GM18907 (cell line): ENCODE results near the gene GPR146.
A peak's percentile ranks its signal among the peaks of the same experiment; 100 is the strongest.
"Not testable (repeated sequence)": the region's sequence is repeated elsewhere in the genome, so short reads cannot be mapped to it uniquely, and the experiment has no call there.

Experiments used
- ATAC-seq: cut with Tn5 transposase; IDR thresholded peaks from one replicate; pipeline ENCODE4 v1.9.1; 2021; ENCODE audit warnings: mild to moderate bottlenecking, moderate library complexity; ENCODE audit not compliant: unreplicated experiment

Gene GPR146

DNA sequence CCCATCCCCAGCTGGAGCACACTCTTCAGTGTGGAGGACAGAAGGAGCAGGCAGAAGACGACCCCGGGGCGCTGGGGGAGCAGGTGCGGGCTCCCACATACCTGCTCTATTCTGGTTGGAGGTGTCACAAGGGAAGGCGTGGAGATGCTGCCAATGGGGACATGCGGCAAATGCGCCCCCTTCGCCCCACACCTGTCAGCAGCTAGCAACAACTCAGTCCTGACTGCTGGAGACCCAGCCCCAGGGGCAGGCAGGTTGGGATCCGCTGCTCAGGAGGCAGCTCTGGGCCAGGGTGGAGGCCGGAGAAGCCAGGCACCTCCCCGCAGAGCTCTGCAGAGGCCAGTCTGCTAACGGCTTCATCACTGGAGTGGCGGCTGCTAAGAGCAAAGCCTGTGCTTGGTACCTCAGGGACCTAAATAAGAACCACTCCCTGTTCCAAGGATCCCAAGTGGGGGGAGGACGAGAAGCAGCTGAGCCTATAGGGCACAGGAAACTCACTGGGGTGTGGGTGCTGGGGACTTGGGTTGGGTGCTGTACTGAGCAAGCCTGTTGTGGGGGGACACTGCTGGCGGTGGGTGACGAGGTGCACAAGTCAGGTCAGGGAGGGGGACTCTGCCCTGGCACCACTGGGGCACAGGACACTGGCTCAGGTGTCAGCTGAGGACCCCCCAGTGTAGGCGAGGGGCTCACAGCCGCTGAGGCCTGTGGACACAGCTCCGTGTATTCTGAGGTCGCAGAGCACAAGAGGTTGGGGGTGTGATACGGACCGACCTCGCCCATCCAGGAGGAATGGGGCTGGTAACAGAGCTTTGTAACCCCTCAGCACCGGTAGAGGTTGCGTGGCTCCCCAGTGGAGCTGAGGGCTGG is 19.2 kb upstream of the GPR146 start:
- no peak for ATAC-seq

DNA sequence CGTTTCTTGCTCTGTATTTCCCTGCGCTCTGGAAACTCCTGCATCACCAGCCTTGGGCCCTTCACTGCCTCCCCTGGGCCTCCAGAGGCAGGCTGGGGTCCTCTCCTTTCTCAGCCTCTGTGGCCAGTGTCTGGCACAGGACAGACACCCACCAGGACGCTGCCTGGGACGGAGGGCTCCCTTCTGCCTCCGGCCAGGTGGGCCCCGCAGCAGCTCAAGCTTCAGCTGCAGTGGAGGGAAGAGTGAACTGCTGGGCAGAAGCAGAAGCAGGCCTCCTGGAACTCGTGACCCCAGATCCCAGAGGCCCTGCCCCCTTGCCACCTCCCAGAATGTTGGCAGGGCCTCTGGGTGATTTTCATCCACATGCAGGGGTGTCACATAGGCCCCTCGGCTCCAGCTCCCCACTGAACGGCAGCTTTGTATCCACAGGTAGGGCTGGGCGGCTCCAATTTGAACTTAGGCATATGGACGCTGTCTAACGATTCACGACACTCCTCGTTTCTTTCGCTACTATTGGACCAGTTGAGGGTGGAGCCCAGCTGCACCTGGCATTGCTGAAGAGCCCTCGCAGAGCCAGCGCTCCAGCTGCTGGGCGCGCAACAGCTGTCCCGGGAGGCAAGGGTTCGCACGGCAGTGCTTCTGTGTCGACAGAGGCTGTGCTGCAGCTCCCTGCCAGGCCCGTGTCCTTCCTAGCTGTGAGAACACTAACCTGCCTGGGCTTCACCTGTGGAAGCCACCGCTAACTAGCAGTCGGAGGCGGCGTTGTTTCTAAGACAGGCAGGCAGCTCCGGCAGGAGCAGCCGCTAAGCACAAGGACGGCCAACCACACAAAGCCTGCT is 18.4 kb upstream of the GPR146 start:
- no peak for ATAC-seq

DNA sequence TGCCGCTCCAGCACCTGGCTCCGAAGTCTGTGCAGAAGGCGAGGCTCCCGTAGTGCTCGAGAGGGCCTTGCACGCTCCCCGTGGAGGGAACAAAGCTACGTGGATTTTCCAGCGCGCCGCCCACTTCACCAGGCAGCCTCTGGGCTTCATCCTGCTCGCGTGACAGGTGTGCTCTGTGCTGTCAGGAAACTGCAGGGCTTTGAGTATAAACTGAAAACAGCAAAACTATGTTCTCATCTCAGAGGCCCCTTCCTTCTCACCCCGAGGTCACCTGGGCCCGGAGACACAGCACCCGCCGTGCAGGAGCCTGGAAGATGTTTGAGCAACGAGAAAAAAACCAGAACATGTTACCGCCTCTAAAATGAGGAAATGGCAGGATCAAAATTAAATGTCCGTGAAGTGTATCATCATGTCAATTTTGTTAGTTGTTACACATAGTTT is 17.6 kb upstream of the GPR146 start:
- ATAC-seq, result no peak

DNA sequence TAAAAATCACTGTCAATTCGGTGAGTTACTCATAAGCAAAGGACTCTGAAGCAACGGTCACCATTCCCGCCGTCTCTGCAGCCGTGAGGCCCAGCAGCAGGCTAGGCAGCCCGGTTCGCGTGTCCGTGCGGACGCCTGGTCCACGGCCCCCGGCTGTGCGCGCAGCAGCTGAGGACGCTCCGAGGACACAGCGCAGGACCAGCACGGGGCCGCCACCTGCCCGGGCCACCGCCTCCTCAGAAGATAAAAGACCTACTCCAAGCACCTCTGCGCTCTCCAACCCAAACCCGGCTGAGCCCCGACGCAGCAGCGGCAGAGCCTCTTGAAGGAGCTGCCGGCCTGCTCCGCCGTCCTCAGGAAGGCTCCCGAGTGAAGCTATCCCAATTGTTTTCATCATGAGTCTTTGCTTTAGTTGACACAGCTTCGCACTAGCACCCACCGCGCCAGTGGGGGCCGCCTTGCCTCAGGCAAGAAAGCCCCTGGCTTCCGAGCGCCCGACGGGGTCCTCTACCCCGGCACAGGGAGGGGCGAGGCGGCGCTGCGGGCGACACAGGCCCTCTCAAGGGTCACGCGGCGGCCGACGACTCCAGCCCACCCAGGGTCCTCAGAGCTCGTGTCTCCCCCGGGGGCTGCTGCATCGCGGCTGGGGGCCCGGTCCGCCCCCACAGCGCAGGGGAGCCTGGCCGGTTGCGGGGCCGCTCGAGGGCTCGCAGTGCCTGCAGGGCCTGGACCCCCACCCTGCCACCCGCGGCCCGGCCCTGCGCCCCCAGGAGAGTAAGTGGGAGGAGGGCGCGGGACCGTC is 16.9 kb upstream of the GPR146 start:
- peak; percentile 2 for ATAC-seq

DNA sequence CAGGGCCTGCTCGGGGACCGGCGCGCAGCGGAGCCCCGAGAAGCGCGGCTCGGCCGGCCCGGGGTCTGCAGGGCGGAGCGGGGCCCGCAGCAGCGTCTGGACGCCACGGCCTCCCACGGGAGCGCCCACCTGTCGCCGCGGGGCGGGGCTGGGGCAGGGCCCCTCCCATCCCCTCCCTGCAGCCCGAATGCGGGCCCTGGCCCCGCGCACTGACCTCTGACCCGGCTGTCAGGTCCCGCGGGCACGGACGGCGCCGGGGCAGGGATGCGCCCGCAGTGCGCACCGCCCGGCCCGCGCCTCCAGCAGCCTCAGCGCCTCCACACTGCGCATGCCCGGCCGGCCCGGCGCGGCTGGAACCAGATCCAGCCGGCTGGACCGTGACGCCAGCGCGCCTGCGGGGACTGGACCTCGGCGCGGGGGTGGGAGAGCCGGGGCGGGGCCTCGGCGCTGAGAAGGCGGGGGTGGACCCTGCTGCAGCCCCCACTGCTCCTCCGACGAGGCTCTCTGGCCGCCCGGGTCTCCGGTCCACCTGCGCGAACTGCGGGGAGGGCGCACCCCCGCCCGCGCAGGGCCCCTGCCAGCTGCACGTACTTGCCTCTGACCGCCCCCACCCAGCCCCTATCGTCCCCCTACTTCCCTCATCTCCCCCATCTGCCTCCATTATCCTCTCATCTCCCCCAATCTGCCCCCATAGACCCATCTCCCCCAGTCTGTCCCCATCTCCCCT is 16.1 kb upstream of the GPR146 start:
- ATAC-seq, result peak; percentile 50

DNA sequence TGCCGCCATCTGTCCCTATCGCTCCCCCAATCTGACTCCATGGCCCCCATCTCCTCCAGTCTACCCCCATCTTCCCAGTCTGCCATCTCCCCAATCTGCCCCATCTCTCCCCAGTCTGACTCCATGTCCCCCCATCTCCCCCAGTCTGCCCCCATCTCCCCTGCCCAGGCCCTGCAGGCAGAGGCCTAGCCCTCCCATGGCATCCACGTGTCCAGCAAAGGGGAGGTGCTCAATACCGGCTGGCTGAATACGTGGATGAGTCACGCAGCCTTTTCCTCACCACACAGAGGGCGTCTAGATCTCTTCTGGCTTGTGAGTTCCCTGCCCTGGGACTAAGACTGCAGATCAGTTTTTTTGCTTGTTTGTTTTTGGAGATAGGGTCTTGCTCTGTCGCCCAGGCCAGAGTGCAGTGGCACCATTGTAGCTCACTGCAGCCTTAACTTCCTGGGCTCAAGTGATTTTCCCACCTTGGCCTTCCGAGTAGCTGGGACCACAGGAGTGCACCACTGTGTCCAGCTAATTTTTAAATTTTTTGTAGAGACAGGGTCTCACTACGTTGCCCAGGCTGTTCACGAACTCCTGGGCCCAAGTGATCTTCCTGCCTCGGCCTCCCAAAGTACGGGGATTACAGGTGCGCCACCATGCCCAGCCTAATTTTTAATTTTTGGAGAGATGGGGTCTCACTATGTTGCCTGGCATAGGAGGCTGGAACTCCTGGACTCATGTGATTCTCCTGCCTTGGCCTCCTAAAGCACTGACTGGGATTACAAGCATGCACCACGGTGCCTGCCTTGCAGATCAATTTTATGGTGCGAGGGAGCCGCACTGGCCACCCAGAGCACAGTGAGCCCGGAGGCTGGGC is 15.3 kb upstream of the GPR146 start:
- ATAC-seq, result peak; percentile 23

DNA sequence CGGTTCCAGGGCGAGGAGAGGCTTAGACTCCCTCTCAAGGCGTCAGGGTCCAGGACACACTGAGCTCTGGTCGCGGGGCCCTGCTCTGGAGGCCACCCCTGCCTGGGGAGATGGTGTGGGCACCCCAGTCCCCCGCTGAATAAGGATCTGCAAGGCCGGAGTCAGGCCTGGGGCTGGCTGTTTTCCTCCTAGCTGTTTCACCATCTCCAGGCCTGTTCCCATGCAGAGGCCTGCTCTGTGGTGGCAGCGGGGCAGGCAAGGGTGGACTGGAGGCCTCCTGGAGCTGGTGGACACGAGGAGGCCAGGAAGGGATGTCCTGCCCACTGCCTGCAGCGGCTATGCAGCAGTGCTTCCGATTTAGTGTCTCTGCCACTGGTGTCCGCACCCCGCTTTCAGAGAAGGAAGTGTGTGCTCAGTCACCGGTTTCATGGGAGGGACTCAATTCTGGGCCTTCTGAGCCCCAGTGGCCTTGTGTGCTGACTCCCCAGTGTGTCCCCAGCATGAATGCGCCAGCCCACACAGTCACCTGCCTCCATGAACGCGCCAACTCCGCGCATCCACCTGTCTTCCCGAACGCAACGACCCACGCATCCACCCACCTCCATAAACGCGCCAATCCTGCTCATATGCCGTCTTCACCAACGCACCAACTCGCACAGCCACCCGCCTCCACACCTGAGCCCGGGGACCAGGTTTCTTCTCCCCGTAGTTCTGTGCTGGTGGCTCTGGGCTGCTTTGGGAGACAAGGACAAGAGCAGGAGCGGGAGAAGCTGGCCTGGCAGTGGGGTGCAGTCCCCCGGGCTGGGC is 14.5 kb upstream of the GPR146 start:
- ATAC-seq, result no peak

DNA sequence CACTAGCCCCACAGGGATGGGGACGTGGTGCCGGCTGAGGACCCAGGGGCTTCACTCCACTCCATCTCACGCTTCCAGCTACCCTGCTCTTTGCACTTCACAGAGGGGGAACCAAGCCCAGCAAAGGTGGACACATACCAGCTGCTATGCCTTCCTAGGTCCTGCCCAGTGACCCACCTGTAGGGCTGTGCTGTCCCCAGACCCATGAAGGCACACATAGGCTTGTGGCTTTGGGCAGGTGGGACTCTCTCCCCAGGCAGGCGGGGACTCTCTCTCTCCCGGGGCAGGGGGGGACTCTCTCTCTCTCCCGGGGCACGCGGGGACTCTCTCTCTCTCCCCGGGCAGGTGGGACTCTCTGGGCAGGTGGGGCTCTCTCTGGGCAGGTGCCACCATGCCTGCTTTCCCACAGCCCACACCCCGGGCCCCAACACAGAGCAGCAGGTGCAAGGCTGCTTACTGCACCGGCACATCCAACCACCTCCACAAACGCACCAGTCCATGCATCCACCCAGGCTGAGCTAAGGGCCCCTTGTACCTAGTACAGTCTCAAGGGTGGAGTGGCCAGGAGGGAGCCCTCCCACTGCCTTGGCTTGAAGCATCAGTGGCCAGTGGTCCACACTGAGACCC is 13.8 kb upstream of the GPR146 start:
- no peak for ATAC-seq

DNA sequence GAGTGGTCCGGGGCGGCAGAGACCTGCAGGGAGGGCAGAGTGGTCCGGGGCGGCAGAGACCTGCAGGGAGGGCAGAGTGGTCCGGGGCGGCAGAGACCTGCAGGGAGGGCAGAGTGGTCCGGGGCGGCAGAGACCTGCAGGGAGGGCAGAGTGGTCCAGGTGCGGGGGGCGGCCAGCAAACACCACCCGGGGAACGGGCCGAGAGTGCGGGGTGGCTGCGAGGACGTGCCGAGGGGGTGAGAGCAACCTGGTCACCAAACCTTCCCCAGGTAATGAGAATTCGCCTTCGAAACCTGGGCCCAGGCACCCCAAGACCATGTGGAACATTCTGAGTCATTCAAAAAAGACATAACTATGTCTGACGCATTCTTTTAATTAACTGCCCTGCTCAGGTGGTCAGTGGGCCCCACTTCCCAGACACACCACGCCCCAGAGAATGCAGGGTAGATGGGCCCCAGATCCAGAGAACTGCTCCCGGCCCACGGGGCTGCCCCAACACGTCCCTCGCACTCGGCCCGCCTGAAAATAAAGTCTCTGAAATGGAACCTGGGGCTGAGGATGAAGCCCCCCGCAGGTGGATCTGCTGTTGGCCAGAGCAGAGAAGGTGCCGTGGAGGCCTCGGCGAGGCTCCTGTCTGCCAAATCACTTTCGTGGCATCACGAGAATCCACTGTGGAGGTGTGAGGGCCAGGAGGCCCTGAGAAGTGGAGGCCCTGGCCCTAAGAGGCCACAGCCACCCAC is 12.5 kb upstream of the GPR146 start:
- ATAC-seq, result no peak

DNA sequence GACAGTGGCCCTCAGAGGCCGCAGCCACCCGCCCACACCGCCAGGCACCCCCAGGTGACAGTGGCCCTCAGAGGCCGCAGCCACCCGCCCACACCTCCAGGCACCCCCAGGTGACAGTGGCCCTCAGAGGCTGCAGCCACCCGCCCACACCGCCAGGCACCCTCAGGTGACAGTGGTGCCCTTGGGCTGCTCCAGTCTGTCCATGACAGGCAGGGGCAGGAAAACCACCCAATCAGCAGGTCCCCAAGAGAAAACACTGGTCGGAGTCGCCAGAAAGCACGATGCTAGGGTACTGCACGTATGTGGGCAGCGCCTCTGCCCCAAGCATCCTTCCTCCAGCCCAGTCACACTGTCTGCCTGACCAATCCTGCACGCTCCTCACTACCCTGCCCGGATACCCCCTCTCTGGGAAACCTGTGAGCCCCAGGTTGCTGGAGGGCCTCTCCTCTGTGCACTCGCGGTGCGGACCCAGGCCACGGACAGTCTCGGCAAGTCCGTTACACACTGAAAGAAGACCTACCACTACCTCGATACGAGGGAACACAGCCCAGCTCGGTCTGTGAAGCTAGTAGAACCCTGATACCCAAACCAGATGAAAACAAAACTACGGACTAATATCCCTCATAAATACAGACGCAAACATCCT is 11.7 kb upstream of the GPR146 start:
- no peak for ATAC-seq

DNA sequence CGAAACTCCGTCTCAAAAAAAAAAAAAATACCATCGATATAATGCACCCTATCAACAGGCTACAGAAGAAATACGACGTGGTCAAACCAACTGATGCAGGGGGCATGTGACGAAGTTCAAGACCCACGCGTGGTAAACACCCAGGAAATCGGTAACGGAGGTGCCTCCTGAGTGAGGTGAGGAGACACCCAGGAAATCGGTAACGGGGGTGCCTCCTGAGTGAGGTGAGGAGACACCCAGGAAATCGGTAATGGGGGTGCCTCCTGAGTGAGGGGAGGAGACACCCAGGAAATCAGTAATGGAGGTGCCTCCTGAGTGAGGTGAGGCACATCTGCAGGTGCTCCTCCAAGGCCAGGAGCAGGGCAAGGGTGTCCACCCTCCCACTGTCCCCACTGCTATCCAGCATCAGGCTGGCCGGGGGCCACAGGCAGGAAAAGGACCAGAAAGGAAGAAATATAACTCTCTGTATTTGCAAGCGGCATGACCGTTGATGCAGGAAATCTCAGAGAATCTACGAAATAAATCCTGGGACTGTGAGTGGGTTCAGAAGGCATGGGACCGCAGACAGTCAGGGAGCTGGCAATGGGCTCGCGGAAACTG is 10.7 kb upstream of the GPR146 start:
- no peak for ATAC-seq

DNA sequence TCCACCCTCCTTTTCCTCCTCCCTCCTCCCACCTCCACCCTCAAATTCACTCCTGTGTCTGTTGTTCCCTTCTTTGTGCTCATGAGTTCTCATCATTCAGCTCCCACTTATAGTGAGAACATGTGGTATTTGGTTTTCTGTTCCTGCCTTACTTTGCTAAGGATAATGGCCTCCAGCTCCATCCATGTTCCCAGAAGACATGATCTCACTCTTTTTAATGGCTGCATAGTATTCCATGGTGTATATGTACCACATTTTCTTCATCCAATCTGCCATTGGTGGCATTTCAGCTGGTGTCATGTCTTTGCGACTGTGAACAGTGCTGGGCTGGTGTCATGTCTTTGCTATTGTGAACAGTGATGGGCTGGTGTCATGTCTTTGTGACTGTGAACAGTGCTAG is 9.6 kb upstream of the GPR146 start:
- not testable (repeated sequence) for ATAC-seq

DNA sequence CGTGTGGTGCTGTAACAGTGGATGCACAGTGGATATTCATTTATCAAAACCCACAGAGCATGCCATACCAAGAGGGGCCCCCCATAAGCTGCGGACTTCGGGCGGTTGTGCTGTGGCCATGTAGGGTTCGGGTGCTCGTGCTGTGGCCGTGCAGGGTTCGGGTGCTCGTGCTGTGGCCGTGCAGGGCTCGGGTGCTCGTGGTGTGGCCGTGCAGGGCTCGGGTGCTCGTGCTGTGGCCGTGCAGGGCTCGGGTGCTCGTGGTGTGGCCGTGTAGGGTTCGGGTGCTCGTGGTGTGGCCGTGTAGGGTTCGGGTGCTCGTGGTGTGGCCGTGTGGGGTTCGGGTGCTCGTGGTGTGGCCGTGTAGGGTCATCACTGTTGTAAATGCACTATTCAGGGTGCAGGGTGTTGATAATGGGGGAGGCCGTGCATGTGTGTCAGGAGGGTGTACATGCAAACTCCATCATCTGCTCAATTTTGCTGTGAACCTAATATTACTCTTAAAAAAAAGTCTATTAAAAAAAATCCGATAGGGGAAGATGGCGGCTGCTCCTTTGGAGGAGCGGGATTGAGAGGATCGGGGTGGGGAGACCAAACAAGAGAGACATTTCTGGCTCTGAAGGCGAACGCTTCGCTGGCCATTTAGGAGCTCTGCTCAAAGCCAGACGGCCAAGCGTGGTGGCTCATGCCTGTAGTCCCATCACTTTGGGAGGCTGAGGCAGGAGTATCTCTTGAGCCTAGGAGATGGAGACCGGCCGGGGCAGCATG is 8.0 kb upstream of the GPR146 start:
- ATAC-seq, result not testable (repeated sequence)

DNA sequence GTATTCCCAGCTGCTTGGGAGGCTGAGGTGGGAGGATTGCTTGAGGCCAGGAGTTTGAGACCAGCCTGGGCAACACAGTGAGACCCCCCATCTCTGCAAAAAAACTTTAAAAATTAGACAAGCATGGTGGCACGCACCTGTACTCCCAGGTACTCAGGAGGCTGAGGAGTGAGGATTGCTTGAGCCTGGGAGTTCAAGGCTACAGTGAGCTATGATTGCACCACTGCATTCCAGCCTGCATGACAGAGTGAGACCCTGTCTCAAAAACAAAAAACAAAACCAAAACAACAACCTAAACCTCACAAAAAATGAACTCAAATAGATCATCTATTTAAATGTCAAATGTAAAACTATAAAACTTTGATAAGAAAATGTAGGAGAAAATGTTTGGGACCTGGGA is 4.1 kb upstream of the GPR146 start:
- ATAC-seq, result not testable (repeated sequence)

DNA sequence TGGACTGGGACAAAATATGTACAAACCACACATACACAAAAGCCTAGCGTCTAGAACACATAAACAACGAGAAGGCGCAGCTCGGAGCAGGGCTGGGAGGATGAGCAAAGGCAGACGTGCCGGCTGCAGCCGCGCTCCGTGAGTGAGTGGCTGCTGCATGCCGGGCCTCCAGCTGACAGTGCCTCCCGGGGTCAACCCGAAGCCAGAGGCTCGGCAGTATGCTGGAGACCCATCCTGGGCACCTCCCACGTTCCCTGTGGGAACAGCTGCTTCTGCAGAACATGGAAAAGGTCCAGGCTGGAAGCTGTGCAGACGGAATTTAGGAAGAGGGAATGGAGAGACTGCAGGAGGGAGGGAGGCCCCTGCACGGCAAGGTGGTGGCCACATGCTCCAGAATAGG is 3.6 kb upstream of the GPR146 start:
- ATAC-seq, result no peak
